Smooth muscle cell (in vitro differentiated cells): ENCODE results near the gene TMEM220. TPM values are rescaled to one million over a fixed set of nuclear protein-coding genes. Genes with fewer than 3 reads are reported as not detected.
"Not testable (repeated sequence)": the region's sequence is repeated elsewhere in the genome, so short reads cannot be mapped to it uniquely, and the experiment has no call there.

Experiments
- DNase-seq: peaks from one replicate; lab custom pipeline; 2025; ENCODE audit not compliant: unreplicated experiment; lab: John Stamatoyannopoulos, UW
- H2AFZ ChIP-seq: fragments of 200-600 bp; sonication (generic); 2 replicates; pipeline ENCODE4 v1.6.0; 2016; ENCODE audit warnings: antibody characterized with exemption, low read depth, mild to moderate bottlenecking
- H3F3A ChIP-seq: fragments of 200-600 bp; sonication (generic); 2 replicates; pipeline ENCODE4 v1.6.0; 2017; ENCODE audit warnings: antibody characterized with exemption, low read depth
- H3K27ac ChIP-seq: fragments of 200-600 bp; sonication (generic); 2 replicates; pipeline ENCODE4 v1.5.1; 2016; ENCODE audit warnings: low read depth, mild to moderate bottlenecking
- H3K27me3 ChIP-seq: fragments of 200-600 bp; sonication (generic); 2 replicates; pipeline ENCODE4 v1.6.1; 2016; ENCODE audit warnings: low read depth, mild to moderate bottlenecking
- H3K36me3 ChIP-seq: fragments of 200-600 bp; sonication (generic); 2 replicates; pipeline ENCODE4 v1.5.1; 2016; ENCODE audit warnings: low read depth
- H3K4me1 ChIP-seq: fragments of 200-600 bp; sonication (generic); 2 replicates; pipeline ENCODE4 v1.5.1; 2016; ENCODE audit warnings: low read depth
- H3K4me2 ChIP-seq: fragments of 200-600 bp; sonication (generic); 2 replicates; pipeline ENCODE4 v1.6.0; 2016; ENCODE audit warnings: mild to moderate bottlenecking
- H3K4me3 ChIP-seq: fragments of 200-600 bp; sonication (generic); 2 replicates; pipeline ENCODE4 v1.5.1; 2016; ENCODE audit warnings: mild to moderate bottlenecking
- H3K79me2 ChIP-seq: fragments of 200-600 bp; sonication (generic); 2 replicates; pipeline ENCODE4 v1.6.0; 2016; ENCODE audit warnings: low read depth, mild to moderate bottlenecking
- H3K9ac ChIP-seq: fragments of 200-600 bp; sonication (generic); 2 replicates; pipeline ENCODE4 v1.6.0; 2016; ENCODE audit warnings: low read depth
- H3K9me3 ChIP-seq: fragments of 200-600 bp; sonication (generic); replicated peaks from 2 replicates; pipeline ENCODE4 v1.5.1; 2016; ENCODE audit warnings: low read depth
- H4K20me1 ChIP-seq: fragments of 200-600 bp; sonication (generic); 2 replicates; pipeline ENCODE4 v1.6.0; 2016; ENCODE audit warnings: low read depth
- WGBS: methylation state at CpG from one replicate; pipeline ENCODE4 v1.1.7; 2016; ENCODE audit warnings: low lambda C conversion rate; 5-methylcytosine and 5-hydroxymethylcytosine counted together
- polyA plus RNA-seq: library from polyadenylated mRNA; unstranded; fragments of >200 nt; fragmentation: Nextera tagmentation; extraction: Ambion mirVana; gene quantifications from 2 replicates; pipeline ENCODE4 v1.2.1, GENCODE V29; 2016
- total RNA-seq: library from RNA; depleted of rRNA; stranded (reverse); fragments of >200 nt; gene quantifications from 2 replicates; pipeline ENCODE4 v1.2.3, GENCODE V29; 2014
- TF ChIP-seq, protein P1 (sequence below): fragments of 200-600 bp; sonication (generic); IDR thresholded peaks from 2 replicates; pipeline ENCODE4 v1.5.1; 2017; ENCODE audit warnings: borderline replicate concordance, mild to moderate bottlenecking, antibody characterized with exemption; ENCODE audit not compliant: insufficient read depth, poor library complexity, severe bottlenecking

Gene TMEM220
- total and polyA plus RNA-seq, 2 experiments from 2014 or later, result 3.5 to 5.5 TPM

DNA sequence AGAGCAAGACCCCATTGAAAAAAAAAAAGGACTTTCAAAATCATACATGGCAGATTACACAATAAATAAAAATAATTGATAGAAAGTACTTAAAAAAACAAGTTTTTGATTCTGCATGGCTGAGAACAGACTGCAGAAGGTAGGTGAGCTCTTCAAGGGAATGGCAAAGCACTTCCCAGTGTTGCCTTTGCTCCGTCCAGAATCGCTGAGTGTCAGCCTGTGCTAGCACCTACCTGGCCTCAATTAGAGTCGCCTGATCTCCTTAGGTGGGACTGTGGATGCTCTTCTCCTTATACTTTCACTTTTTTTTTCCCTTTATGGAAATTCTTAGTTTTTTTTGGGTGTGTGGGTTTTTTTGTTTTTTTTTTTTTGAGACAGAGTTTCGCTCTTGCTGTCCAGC lies 6.0 kb upstream of the TMEM220 start:
- no peak overlapping the region for H3K4me3 ChIP-seq
- peaks cover 4% of the 10 kb centered on the region for H3F3A ChIP-seq
- TF ChIP-seq, protein P1, sequence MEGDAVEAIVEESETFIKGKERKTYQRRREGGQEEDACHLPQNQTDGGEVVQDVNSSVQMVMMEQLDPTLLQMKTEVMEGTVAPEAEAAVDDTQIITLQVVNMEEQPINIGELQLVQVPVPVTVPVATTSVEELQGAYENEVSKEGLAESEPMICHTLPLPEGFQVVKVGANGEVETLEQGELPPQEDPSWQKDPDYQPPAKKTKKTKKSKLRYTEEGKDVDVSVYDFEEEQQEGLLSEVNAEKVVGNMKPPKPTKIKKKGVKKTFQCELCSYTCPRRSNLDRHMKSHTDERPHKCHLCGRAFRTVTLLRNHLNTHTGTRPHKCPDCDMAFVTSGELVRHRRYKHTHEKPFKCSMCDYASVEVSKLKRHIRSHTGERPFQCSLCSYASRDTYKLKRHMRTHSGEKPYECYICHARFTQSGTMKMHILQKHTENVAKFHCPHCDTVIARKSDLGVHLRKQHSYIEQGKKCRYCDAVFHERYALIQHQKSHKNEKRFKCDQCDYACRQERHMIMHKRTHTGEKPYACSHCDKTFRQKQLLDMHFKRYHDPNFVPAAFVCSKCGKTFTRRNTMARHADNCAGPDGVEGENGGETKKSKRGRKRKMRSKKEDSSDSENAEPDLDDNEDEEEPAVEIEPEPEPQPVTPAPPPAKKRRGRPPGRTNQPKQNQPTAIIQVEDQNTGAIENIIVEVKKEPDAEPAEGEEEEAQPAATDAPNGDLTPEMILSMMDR, result no peak
- no peak overlapping the region for H3K4me2 ChIP-seq
- no peaks in the 10 kb centered on the region for H3K27me3 ChIP-seq
- DNase-seq, result no peak
- no peaks in the 10 kb centered on the region for H4K20me1 ChIP-seq
- WGBS, result 88% methylated on average over 4 of the region's 4 CpGs
- H3K27ac ChIP-seq, result no peak overlapping the region
- no peaks in the 10 kb centered on the region for H3K9me3 ChIP-seq
- no peaks in the 10 kb centered on the region for H3K36me3 ChIP-seq
- H2AFZ ChIP-seq, result no peak overlapping the region
- no peaks in the 10 kb centered on the region for H3K79me2 ChIP-seq
- no peak overlapping the region for H3K9ac ChIP-seq
- peaks cover 5% of the 10 kb centered on the region for H3K4me1 ChIP-seq

DNA sequence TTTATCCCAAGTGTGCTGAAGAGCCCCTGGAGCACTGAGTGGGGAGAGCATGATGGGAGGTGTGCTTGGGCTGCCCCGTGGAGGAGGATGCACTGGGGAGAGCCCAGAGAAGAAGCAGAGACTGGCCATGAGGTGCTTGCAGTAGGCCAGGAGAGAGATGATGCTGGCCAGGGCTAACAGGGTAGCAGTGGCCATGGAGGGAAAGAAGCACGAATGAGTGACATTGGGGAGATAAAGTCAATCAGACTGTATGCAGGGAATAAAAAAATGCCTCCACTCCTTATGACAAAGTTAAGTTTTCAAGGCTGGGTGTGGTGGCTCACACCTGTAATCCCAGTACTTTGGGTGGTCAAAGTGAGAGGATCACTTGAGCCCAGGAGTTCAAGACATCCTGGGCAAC lies 5.4 kb upstream of the TMEM220 start:
- DNase-seq, result no peak
- Histone ChIP-seq H3K27me3 (no peaks in the 10 kb centered on the region), H4K20me1 (no peaks in the 10 kb centered on the region), H3F3A (peaks cover 4% of the 10 kb centered on the region), H3K27ac (no peak overlapping the region), H3K4me3 (no peak overlapping the region), H3K36me3 (no peaks in the 10 kb centered on the region), H3K9ac (no peak overlapping the region), H3K4me2 (no peak overlapping the region), H3K79me2 (no peaks in the 10 kb centered on the region), H3K4me1 (peaks cover 7% of the 10 kb centered on the region), H2AFZ (no peak overlapping the region), H3K9me3 (no peaks in the 10 kb centered on the region)
- TF ChIP-seq, protein P1, result no peak
- WGBS, result 86% methylated on average over 2 of the region's 2 CpGs

DNA sequence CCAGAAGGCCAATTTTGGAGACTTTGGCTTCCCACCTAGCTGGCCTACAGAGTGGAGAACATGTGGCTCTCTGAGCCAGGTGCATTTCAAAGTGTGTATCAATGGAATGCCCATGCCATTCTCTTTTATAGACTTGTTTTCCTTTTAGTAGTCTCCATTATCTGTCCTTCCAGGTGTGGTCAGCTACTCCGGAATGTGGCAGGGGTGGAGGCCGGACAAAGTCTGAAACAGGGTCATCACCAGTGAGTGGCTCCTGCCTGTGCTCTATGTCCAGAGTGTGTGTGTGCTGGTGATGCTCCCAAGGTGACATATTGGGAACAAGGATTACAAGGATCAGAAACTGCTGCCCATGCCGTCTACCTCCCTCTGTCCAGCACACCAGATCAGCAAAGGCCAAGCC lies 3.8 kb upstream of the TMEM220 start:
- TF ChIP-seq, protein P1, result no peak
- Histone ChIP-seq H3K4me2 (no peak overlapping the region), H3F3A (peaks cover 4% of the 10 kb centered on the region), H3K27me3 (no peaks in the 10 kb centered on the region), H3K36me3 (no peaks in the 10 kb centered on the region), H4K20me1 (no peaks in the 10 kb centered on the region), H3K9me3 (no peaks in the 10 kb centered on the region), H3K4me3 (no peak overlapping the region), H3K4me1 (peaks cover 7% of the 10 kb centered on the region), H3K27ac (no peak overlapping the region), H3K9ac (no peak overlapping the region), H2AFZ (no peak overlapping the region), H3K79me2 (no peaks in the 10 kb centered on the region)
- no peak for DNase-seq
- WGBS, result 98% methylated on average over 3 of the region's 3 CpGs

DNA sequence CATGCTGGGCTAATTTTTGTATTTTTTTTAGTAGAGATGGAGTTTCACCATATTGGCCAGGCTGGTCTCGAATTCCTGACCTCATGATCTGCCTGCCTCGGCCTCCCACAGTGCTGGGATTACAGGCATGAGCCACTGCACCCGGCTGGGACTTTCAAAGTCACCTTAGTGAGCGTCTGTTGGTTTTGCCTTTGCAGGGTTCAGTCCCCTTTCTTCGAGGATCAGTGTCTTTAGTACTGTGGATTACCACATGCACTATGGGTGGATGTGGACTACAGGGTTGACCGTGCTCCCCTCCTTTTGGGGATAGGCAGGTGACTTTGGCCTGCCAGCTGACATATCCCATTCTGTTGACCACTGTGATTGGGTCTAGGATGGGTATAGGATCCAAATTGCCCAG lies 2.3 kb upstream of the TMEM220 start:
- not testable (repeated sequence) for H3K27ac ChIP-seq, H3K79me2 ChIP-seq, H2AFZ ChIP-seq, DNase-seq, H4K20me1 ChIP-seq, H3K9me3 ChIP-seq, H3K27me3 ChIP-seq, H3K4me3 ChIP-seq, H3K36me3 ChIP-seq, H3K9ac ChIP-seq, H3K4me1 ChIP-seq, H3F3A ChIP-seq, H3K4me2 ChIP-seq
- 75% methylated on average over 6 of the region's 6 CpGs for WGBS
